Measurements from ENCODE around the gene MAPT. TPM values are rescaled to one million over a fixed set of nuclear protein-coding genes. Genes with fewer than 3 reads are reported as not detected.
A peak's percentile ranks its signal among the peaks of the same experiment; 100 is the strongest.

Gene MAPT
- total RNA-seq, 1 experiment from 2014 or later = 3.6 TPM

- H4K20me1 ChIP-seq (ENCODE audit: low read length) = no peaks in the 10 kb centered on the region
- H3K27ac ChIP-seq (ENCODE audit: low read length) = peak overlapping the region; percentile 9; the same call in 1 of the 2 replicates
- H3K79me2 ChIP-seq (ENCODE audit: low read length) = no peaks in the 10 kb centered on the region
- peaks cover 21% of the 10 kb centered on the region for H3K27me3 ChIP-seq (ENCODE audit: low read length)
- H3K4me2 ChIP-seq (ENCODE audit: low read length) = peak overlapping the region; percentile 79
- CTCF ChIA-PET = interaction anchor here (0.5 to 1.0 kb wide), 2 partner anchors 116 to 306 kb away, joined by 4 to 6 read pairs; no protein-coding TSS in a partner anchor
- no peak for DNase-seq
- TF ChIP-seq EZH2phosphoT487 (IDR thresholded peaks at IDR 0.05; ENCODE audit: borderline replicate concordance, low read length) (no peak), CTCF (conservative IDR thresholded peaks at IDR 0.05; ENCODE audit: low read depth, low read length) (no peak), EZH2 (IDR thresholded peaks at IDR 0.05; ENCODE audit: low read length, unreplicated experiment) (no peak)
- no peaks in the 10 kb centered on the region for H3K36me3 ChIP-seq (ENCODE audit: low read depth, low read length)
- no peak for ATAC-seq
- no peaks in the 10 kb centered on the region for H3K9me2 ChIP-seq (replicated peaks; ENCODE audit: low read length)
- H3K9ac ChIP-seq (ENCODE audit: low read length) = peak overlapping the region; percentile 44
- POLR2A ChIA-PET (ENCODE audit: unreplicated experiment) = no interaction called here
- peaks cover 10% of the 10 kb centered on the region for H3K4me1 ChIP-seq (ENCODE audit: insufficient read depth, low read length)
- peak overlapping the region; percentile 86 for H2AFZ ChIP-seq (ENCODE audit: low read length)
- peak overlapping the region; percentile 50; the same call in 1 of the 2 replicates for H3K4me3 ChIP-seq (ENCODE audit: low read length)
- no peaks in the 10 kb centered on the region for H3K9me3 ChIP-seq (ENCODE audit: low read length)
- intact Hi-C loops (cut with micrococcal nuclease) = no loop called here
- no peaks in the 10 kb centered on the region for H3F3A ChIP-seq (ENCODE audit: low read length, unreplicated experiment)
- BruUV-seq (replicated peaks) = no TSS peak
Measured at GRCh38 chr17:45948498-45948880, 54.1 kb downstream of the MAPT start.

DNA sequence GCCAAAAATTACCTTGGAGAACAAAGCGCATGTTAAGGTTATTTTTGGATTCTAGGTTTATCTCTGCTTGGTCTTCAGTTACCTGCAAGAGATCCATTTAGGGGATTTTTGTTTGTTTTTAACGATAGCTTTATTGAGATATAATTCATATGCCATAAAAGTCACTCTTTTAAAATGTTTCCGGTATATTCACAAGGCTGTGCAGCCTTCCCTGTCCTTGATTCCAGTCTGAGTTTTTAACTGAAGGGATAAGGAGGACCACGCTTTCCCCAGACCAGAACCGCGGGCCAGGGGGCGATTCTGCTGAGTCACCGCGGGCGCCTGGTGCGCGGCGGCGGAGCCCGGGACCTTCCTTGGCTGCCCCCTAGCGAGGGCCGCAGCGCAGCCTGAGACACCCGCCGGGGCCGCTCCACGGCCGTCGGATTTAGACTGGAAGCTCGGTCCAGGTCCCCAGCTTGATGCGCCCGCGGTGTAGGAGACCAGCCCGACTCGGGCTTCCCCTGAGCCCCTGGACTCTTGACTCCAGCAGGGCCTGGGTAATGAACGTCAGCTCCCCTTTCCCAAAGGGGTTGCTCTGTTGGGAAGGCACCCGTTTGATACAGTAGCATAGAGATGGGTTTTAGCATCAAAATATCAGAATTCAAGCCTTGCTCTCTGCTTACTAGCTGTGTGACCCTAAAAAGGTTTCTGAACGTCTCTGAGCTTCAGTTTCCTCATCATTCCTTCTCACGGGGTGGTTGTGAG lies 54.7 kb downstream of the MAPT start:
- H3K4me2 ChIP-seq (ENCODE audit: low read length) = peak overlapping the region; percentile 79
- POLR2A ChIA-PET (ENCODE audit: unreplicated experiment) = no interaction called here
- intact Hi-C loops (cut with micrococcal nuclease) = no loop called here
- peaks cover 16% of the 10 kb centered on the region for H3K27me3 ChIP-seq (ENCODE audit: low read length)
- ATAC-seq (peak; percentile 99), DNase-seq (peak; percentile 83)
- CTCF ChIA-PET = interaction anchor here (0.6 to 1.0 kb wide), 10 partner anchors 9 to 343 kb away, joined by 3 to 6 read pairs (median 4); partner anchors contain the start of gene STH
- peaks cover 10% of the 10 kb centered on the region for H3K4me1 ChIP-seq (ENCODE audit: insufficient read depth, low read length)
- no peaks in the 10 kb centered on the region for H4K20me1 ChIP-seq (ENCODE audit: low read length)
- H3K9ac ChIP-seq (ENCODE audit: low read length) = peak overlapping the region; percentile 44
- no peaks in the 10 kb centered on the region for H3K9me3 ChIP-seq (ENCODE audit: low read length)
- no peaks in the 10 kb centered on the region for H3K79me2 ChIP-seq (ENCODE audit: low read length)
- peak overlapping the region; percentile 50 for H3K4me3 ChIP-seq (ENCODE audit: low read length)
- peak overlapping the region; percentile 86 for H2AFZ ChIP-seq (ENCODE audit: low read length)
- H3K36me3 ChIP-seq (ENCODE audit: low read depth, low read length) = no peaks in the 10 kb centered on the region
- no TSS peak for BruUV-seq (replicated peaks)
- H3K27ac ChIP-seq (ENCODE audit: low read length) = peak overlapping the region; percentile 9; the same call in 1 of the 2 replicates
- no peaks in the 10 kb centered on the region for H3K9me2 ChIP-seq (replicated peaks; ENCODE audit: low read length)
- no peaks in the 10 kb centered on the region for H3F3A ChIP-seq (ENCODE audit: low read length, unreplicated experiment)
- TF ChIP-seq CTCF (conservative IDR thresholded peaks at IDR 0.05; ENCODE audit: low read depth, low read length) = peak; percentile 92
- no peak for TF ChIP-seq EZH2 (IDR thresholded peaks at IDR 0.05; ENCODE audit: low read length, unreplicated experiment)

DNA sequence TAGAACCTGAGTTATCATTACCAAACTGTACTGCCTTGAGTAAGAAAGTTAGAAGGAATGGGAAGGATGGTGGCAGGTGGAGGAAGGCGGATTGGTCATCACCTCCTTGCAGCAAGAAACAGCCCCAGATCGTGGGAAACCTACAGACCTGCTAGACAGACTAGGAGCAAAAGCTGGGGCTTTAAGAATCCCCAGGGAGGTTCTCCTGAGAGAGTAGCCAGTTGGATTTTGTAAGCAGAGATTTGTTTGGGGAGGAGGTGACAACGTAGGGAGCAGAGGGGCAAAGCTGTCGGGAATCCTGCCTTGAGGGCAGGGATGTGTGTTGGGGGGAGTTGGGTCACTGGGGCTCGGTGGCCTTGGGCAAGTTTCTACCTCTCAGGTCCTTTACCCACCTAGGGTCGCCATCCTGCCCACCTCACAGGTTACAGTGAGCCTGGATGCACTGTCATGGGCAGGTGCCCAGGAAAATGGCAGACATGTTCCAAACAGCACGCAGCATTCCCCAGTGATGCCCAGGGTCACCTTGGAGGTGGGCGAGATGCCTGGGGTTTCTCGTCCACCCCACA lies 55.5 kb downstream of the MAPT start:
- H3K79me2 ChIP-seq (ENCODE audit: low read length) = no peaks in the 10 kb centered on the region
- no peaks in the 10 kb centered on the region for H3K9me2 ChIP-seq (replicated peaks; ENCODE audit: low read length)
- H3K4me3 ChIP-seq (ENCODE audit: low read length) = no peak overlapping the region
- no peak for DNase-seq
- H3K4me2 ChIP-seq (ENCODE audit: low read length) = peak overlapping the region; percentile 79
- TF ChIP-seq EZH2 (IDR thresholded peaks at IDR 0.05; ENCODE audit: low read length, unreplicated experiment) = no peak
- no peak for TF ChIP-seq CTCF (conservative IDR thresholded peaks at IDR 0.05; ENCODE audit: low read depth, low read length)
- no peak for TF ChIP-seq EZH2phosphoT487 (IDR thresholded peaks at IDR 0.05; ENCODE audit: borderline replicate concordance, low read length)
- peaks cover 10% of the 10 kb centered on the region for H3K27me3 ChIP-seq (ENCODE audit: low read length)
- BruUV-seq (replicated peaks) = no TSS peak
- no peaks in the 10 kb centered on the region for H3K9me3 ChIP-seq (ENCODE audit: low read length)
- H4K20me1 ChIP-seq (ENCODE audit: low read length) = no peaks in the 10 kb centered on the region
- H3K27ac ChIP-seq (ENCODE audit: low read length) = no peak overlapping the region
- no peaks in the 10 kb centered on the region for H3F3A ChIP-seq (ENCODE audit: low read length, unreplicated experiment)
- intact Hi-C loops (cut with micrococcal nuclease) = no loop called here
- H3K9ac ChIP-seq (ENCODE audit: low read length) = no peak overlapping the region
- peaks cover 10% of the 10 kb centered on the region for H3K4me1 ChIP-seq (ENCODE audit: insufficient read depth, low read length)
- H2AFZ ChIP-seq (ENCODE audit: low read length) = peak overlapping the region; percentile 86
- no peak for ATAC-seq
- POLR2A ChIA-PET (ENCODE audit: unreplicated experiment) = no interaction called here
- CTCF ChIA-PET = interaction anchor here (0.6 to 1.0 kb wide), 10 partner anchors 10 to 344 kb away, joined by 3 to 6 read pairs (median 4); partner anchors contain the start of gene STH
- H3K36me3 ChIP-seq (ENCODE audit: low read depth, low read length) = no peaks in the 10 kb centered on the region

Data from PC-3 (cell line).